GM06990 (cell line): ENCODE results near the gene PTGES2.

ENCODE experiments used
- DNase-seq: peaks from one replicate; pipeline ENCODE4 v3.0.0-alpha.2; 2011; ENCODE audit not compliant: insufficient read length; ENCODE audit errors: extremely low read depth
- H3K27me3 ChIP-seq: replicated peaks from 2 replicates; pipeline ENCODE4 v1.6.0; 2011; ENCODE audit warnings: low read length; ENCODE audit not compliant: control insufficient read depth, insufficient read depth
- H3K36me3 ChIP-seq: 2 replicates; pipeline ENCODE4 v1.5.1; 2011; ENCODE audit warnings: low read length; ENCODE audit not compliant: control insufficient read depth, insufficient read depth
- H3K4me3 ChIP-seq: replicated peaks from 2 replicates; pipeline ENCODE4 v1.5.1; 2011; ENCODE audit warnings: low read depth, mild to moderate bottlenecking, control low read depth, low read length
- TF ChIP-seq, protein P1 (sequence below): IDR thresholded peaks from 2 replicates; pipeline ENCODE4 v1.5.1; 2011; ENCODE audit warnings: low read length, control low read depth, mild to moderate bottlenecking, inconsistent platforms; ENCODE audit not compliant: insufficient read depth, poor library complexity, severe bottlenecking

PTGES2 gene

DNA sequence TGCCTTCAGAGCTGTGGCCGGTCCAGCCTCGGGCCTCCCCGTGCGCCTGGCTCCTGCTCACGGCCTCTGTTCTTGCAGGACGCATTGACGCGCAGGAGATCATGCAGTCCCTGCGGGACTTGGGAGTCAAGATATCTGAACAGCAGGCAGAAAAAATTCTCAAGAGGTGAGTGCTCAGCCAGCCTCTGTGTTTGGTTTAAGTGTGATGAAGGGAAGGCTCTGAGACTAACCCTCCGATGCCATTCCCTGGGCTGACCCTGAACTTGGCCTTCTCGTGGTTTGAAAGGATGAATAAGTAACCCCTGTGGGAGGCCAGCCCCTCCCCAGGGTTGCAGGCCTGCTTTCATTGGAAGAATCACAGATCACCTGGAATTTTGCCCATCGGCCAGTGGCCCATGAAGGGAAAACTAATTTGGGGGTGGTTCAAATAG, 26.3 kb downstream of the PTGES2 start:
- TF ChIP-seq, protein P1, sequence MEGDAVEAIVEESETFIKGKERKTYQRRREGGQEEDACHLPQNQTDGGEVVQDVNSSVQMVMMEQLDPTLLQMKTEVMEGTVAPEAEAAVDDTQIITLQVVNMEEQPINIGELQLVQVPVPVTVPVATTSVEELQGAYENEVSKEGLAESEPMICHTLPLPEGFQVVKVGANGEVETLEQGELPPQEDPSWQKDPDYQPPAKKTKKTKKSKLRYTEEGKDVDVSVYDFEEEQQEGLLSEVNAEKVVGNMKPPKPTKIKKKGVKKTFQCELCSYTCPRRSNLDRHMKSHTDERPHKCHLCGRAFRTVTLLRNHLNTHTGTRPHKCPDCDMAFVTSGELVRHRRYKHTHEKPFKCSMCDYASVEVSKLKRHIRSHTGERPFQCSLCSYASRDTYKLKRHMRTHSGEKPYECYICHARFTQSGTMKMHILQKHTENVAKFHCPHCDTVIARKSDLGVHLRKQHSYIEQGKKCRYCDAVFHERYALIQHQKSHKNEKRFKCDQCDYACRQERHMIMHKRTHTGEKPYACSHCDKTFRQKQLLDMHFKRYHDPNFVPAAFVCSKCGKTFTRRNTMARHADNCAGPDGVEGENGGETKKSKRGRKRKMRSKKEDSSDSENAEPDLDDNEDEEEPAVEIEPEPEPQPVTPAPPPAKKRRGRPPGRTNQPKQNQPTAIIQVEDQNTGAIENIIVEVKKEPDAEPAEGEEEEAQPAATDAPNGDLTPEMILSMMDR: no peak
- no peak for DNase-seq
- Histone ChIP-seq H3K4me3 (no peak overlapping the region), H3K27me3 (no peaks in the 10 kb centered on the region), H3K36me3 (peaks cover 35% of the 10 kb centered on the region)

GRCh38 chr9:128100581-128100980, 26.9 kb downstream of the PTGES2 start:
- H3K4me3 ChIP-seq: no peak overlapping the region
- no peak for DNase-seq
- H3K36me3 ChIP-seq: peaks cover 29% of the 10 kb centered on the region
- TF ChIP-seq, protein P1: no peak
- H3K27me3 ChIP-seq: no peaks in the 10 kb centered on the region

GRCh38 chr9:128099932-128100491, 27.5 kb downstream of the PTGES2 start:
- no peak for DNase-seq
- no peak overlapping the region for H3K4me3 ChIP-seq
- TF ChIP-seq, protein P1: no peak
- H3K27me3 ChIP-seq: no peaks in the 10 kb centered on the region
- peaks cover 27% of the 10 kb centered on the region for H3K36me3 ChIP-seq

GRCh38 chr9:128099231-128099931, 28.1 kb downstream of the PTGES2 start:
- TF ChIP-seq, protein P1: no peak
- Histone ChIP-seq H3K27me3 (no peaks in the 10 kb centered on the region), H3K36me3 (peaks cover 27% of the 10 kb centered on the region), H3K4me3 (no peak overlapping the region)
- no peak for DNase-seq

DNA sequence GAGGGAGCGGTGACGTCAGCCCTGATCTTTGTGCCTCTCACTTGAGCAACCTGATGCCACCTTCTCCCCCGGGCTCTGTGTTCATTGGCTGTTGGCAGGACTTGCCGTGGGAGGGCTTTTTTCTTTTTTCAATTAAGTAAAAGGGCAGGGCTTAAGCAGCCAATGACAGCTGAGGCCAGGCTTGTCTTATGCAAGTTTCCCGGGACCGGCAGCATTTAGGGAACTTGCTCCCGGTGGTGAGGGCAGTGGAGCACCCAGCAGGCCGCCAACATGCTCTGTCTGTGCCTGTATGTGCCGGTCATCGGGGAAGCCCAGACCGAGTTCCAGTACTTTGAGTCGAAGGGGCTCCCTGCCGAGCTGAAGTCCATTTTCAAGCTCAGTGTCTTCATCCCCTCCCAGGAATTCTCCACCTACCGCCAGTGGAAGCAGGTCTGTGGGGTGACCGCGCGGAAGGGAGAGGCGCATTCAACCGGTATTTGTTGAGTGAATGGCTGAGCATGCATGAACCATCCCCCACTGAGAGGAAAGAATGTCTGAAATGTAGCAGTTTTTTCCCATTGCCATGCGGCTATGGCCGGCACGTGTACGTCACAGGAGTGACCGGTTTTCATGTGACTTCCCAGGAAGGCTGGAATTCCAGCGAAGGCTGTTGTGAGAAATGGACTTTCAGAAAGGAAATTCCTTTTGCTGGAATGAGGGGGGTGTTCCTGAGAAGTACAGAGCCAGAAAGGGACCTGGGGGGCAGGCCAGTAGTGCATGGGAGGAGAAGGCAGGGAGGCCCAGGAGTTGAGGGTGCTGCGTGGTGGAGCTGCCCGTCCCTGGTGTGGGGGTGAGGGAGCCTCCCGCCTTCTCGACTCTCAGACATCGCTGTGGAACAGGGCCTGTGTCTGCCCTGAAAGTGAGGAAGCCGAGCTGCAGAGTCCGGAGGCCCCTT, 29.0 kb downstream of the PTGES2 start:
- H3K4me3 ChIP-seq: no peak overlapping the region
- no peaks in the 10 kb centered on the region for H3K27me3 ChIP-seq
- DNase-seq: no peak
- H3K36me3 ChIP-seq: peaks cover 21% of the 10 kb centered on the region
- TF ChIP-seq, protein P1: no peak
